ENCODE measurements around the gene CFAP54. TPM values are rescaled to one million over a fixed set of nuclear protein-coding genes. Genes with fewer than 3 reads are reported as not detected.

CFAP54 gene
- total RNA-seq, 1 experiment from 2014 or later, result 0.56 TPM

DNA sequence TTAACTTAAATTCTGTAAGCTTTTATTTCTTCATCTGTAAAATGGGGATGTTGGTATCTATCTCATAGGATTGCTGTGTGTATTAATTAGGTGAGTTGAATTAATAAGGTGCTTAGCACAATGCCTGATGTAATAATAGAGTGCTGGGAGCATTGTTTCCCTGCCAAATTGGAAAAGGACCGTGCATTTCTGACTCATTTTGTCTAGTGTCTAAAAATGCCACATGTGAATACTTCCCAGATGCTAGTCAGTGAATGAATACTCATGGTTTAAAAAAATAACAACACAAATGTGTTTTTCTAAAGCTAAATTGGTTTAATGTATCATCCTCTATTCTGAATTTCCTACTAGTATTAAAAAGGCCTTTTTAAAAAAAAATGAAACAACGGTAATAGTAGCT is 372.3 kb downstream of the CFAP54 start:
- CTCF ChIA-PET, result interaction anchor here (1.1 kb wide), 1 partner anchor 15 kb away, joined by 4 read pairs; no protein-coding TSS in a partner anchor

DNA sequence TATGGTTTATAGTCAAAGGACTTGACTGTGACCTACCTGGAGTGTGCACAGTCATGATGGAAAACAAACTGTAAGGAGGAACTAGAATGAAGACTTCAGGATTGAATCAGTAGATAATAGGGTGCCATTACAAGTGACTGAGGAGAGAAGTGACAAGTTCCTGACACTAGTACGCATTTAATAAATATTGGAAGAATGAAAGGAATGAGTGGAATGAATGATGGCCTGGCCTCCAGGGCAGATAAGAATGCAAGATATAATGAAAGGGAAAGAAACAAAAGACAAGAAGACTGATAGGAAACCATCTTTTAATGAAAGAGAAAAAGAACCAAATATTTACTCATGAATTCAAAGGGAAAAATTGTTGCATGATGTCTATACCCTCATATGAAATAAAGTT is 372.9 kb downstream of the CFAP54 start:
- H3K27me3 Mint-ChIP-seq (ENCODE audit: insufficient read depth, unreplicated experiment), result no peaks in the 10 kb centered on the region
- no peaks in the 10 kb centered on the region for H3K4me1 Mint-ChIP-seq (ENCODE audit: insufficient read depth, unreplicated experiment)
- no peak overlapping the region for H3K4me3 Mint-ChIP-seq (ENCODE audit: unreplicated experiment)
- intact Hi-C loops (cut with micrococcal nuclease), result no loop called here
- H3K9me3 Mint-ChIP-seq (ENCODE audit: unreplicated experiment), result peaks cover 6% of the 10 kb centered on the region
- no peaks in the 10 kb centered on the region for H3K36me3 Mint-ChIP-seq (ENCODE audit: insufficient read depth, unreplicated experiment)
- TF ChIP-seq, protein P1, sequence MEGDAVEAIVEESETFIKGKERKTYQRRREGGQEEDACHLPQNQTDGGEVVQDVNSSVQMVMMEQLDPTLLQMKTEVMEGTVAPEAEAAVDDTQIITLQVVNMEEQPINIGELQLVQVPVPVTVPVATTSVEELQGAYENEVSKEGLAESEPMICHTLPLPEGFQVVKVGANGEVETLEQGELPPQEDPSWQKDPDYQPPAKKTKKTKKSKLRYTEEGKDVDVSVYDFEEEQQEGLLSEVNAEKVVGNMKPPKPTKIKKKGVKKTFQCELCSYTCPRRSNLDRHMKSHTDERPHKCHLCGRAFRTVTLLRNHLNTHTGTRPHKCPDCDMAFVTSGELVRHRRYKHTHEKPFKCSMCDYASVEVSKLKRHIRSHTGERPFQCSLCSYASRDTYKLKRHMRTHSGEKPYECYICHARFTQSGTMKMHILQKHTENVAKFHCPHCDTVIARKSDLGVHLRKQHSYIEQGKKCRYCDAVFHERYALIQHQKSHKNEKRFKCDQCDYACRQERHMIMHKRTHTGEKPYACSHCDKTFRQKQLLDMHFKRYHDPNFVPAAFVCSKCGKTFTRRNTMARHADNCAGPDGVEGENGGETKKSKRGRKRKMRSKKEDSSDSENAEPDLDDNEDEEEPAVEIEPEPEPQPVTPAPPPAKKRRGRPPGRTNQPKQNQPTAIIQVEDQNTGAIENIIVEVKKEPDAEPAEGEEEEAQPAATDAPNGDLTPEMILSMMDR (IDR thresholded peaks at IDR 0.05; ENCODE audit: unreplicated experiment), result no peak
- ChIA-PET POLR2A (interaction anchor here (0.7 kb wide), 1 partner anchor 33 kb away, joined by 3 read pairs; no protein-coding TSS in a partner anchor), CTCF (no interaction called here)
- H3K27ac Mint-ChIP-seq (ENCODE audit: low read depth, unreplicated experiment), result no peak overlapping the region
- DNase-seq (ENCODE audit: unreplicated experiment), result no peak
- BruUV-seq (replicated peaks), result no TSS peak

More for the DNA sequence above, 372.3 kb downstream of the CFAP54 start:
- Mint-ChIP-seq H3K4me1 (ENCODE audit: insufficient read depth, unreplicated experiment) (no peaks in the 10 kb centered on the region), H3K36me3 (ENCODE audit: insufficient read depth, unreplicated experiment) (no peaks in the 10 kb centered on the region), H3K27ac (ENCODE audit: low read depth, unreplicated experiment) (no peak overlapping the region), H3K4me3 (ENCODE audit: unreplicated experiment) (no peak overlapping the region), H3K9me3 (ENCODE audit: unreplicated experiment) (peaks cover 9% of the 10 kb centered on the region), H3K27me3 (ENCODE audit: insufficient read depth, unreplicated experiment) (no peaks in the 10 kb centered on the region)
- DNase-seq (ENCODE audit: unreplicated experiment), result peak; percentile 4
- POLR2A ChIA-PET, result interaction anchor here (0.7 to 0.9 kb wide), 2 partner anchors 34 to 45 kb away, joined by 3 read pairs; partner anchors contain the start of gene NEDD1
- TF ChIP-seq, protein P1 (IDR thresholded peaks at IDR 0.05; ENCODE audit: unreplicated experiment), result no peak
- BruUV-seq (replicated peaks), result no TSS peak
- intact Hi-C loops (cut with micrococcal nuclease), result no loop called here

DNA sequence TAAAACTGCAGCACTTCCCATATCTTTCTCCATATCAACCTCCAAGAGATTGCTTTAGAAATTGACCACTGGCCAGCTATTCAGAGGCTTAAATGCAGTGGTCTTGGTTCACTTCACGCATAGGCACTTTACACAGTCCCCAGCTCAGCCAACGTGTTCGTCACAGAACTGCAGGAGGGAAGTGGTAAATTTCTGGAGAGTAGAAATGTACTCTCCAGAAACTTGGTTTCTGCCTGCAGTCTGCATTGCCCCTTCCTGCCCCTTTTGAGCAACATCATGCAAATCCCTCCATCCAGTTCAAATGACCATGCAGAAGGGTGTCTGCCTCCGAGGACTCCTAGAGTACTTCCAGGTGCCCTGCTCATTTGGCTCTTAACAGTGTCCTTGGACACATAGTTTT is 375.0 kb downstream of the CFAP54 start:
- intact Hi-C loops (cut with micrococcal nuclease), result no loop called here
- Mint-ChIP-seq H3K27ac (ENCODE audit: low read depth, unreplicated experiment) (no peak overlapping the region), H3K4me1 (ENCODE audit: insufficient read depth, unreplicated experiment) (no peaks in the 10 kb centered on the region), H3K4me3 (ENCODE audit: unreplicated experiment) (no peak overlapping the region), H3K27me3 (ENCODE audit: insufficient read depth, unreplicated experiment) (no peaks in the 10 kb centered on the region), H3K9me3 (ENCODE audit: unreplicated experiment) (no peaks in the 10 kb centered on the region), H3K36me3 (ENCODE audit: insufficient read depth, unreplicated experiment) (no peaks in the 10 kb centered on the region)
- ChIA-PET POLR2A (no interaction called here), CTCF (interaction anchor here (0.6 to 0.7 kb wide), 2 partner anchors 1348 to 1560 kb away, joined by 3 to 4 read pairs; no protein-coding TSS in a partner anchor)
- TF ChIP-seq, protein P1 (IDR thresholded peaks at IDR 0.05; ENCODE audit: unreplicated experiment), result no peak
- no peak for DNase-seq (ENCODE audit: unreplicated experiment)
- BruUV-seq (replicated peaks), result no TSS peak

DNA sequence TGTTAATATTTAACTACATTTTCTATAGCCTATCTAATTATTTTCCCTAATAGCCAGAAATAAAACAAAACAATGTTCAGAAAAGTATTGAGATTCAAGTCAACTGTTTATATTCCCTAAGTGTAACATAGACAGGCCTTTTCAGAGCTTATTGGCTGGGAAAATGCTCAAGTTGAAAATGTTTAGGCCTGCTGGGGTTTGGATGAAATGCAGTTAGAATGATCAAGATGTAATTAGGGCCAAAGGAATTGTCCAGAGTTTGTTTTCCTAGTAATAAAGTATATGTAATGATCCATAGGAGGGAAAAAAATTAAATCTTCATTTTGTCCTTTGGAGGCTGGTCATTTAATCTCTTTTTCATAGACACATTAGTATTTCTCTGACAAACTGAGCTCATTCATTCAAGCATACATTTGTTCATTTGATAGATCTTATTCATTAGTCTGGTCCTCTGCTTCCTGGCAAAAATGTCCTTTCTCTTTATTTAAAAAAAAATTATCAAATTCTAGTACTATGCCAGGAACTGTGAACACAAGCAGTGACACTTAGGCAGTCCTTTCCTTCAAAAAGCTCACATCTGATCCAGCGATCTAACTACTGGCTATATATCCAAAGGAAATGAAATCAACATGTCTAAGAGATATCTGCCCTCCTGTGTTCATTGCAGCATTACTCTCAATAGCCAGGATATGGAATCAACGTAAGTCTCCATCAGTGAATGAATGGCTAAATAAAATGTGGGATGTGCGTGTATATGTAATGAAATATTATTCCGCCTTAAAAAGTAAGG is 377.6 kb downstream of the CFAP54 start:
- H3K27ac Mint-ChIP-seq (ENCODE audit: low read depth, unreplicated experiment), result no peak overlapping the region
- DNase-seq (ENCODE audit: unreplicated experiment), result no peak
- no peaks in the 10 kb centered on the region for H3K27me3 Mint-ChIP-seq (ENCODE audit: insufficient read depth, unreplicated experiment)
- BruUV-seq (replicated peaks), result no TSS peak
- H3K36me3 Mint-ChIP-seq (ENCODE audit: insufficient read depth, unreplicated experiment), result no peaks in the 10 kb centered on the region
- no peaks in the 10 kb centered on the region for H3K4me1 Mint-ChIP-seq (ENCODE audit: insufficient read depth, unreplicated experiment)
- TF ChIP-seq, protein P1 (IDR thresholded peaks at IDR 0.05; ENCODE audit: unreplicated experiment), result no peak
- POLR2A ChIA-PET, result interaction anchor here (0.7 kb wide), 1 partner anchor 466 kb away, joined by 3 read pairs; no protein-coding TSS in a partner anchor
- intact Hi-C loops (cut with micrococcal nuclease), result no loop called here
- H3K9me3 Mint-ChIP-seq (ENCODE audit: unreplicated experiment), result peaks cover 5% of the 10 kb centered on the region
- CTCF ChIA-PET, result no interaction called here
- H3K4me3 Mint-ChIP-seq (ENCODE audit: unreplicated experiment), result no peak overlapping the region
